IPS-NIHi11 (cell line): ENCODE measurements around the gene IFRD1.

ENCODE experiments used
- DNase-seq: peaks from one replicate; pipeline ENCODE4 v3.0.0; 2012; ENCODE audit warnings: mixed read lengths, low spot score

IFRD1 gene

DNA sequence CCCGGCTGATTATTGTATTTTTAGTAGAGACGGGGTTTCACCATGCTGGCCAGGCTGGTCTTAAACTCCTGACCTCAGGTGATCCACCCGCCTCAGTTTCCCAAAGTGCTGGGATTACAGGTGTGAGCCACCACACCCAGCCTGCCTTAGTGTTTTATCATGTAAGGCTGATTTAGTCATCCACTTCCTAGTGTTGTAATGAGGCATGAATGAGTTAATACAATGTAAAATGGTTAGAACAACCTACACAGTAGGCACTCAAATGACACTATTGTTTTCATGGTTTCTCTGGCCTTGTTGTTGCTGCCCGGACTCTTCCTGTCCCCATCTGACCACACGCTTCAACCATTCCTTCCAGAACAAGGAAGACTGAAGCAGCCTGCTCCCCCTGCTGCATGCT is 66.2 kb downstream of the IFRD1 start:
- peak; percentile 54 for DNase-seq

- DNase-seq = no peak
Measured at GRCh38 chr7:112517487-112517886, 67.2 kb downstream of the IFRD1 start.

DNA sequence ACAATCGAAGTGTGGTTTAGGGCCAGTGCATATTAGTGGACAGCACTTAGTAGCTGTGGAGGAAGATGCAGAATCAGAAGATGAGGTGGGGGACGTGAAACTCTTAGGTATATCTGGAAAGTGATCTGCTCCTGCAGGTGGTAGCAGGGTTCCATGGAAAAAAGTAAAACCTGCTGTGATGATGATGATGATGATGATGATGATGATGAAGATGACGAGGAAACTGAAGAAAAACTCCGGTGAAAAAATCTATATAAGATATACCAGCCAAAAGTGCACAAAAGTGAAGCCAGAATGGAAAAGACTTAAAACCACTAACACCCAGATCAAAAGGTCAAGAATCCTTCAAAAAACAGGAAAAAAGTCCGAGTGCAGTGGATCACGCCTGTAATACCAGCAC is 70.5 kb downstream of the IFRD1 start:
- no peak for DNase-seq

- no peak for DNase-seq
Measured at GRCh38 chr7:112521942-112522341, 71.7 kb downstream of the IFRD1 start.

DNA sequence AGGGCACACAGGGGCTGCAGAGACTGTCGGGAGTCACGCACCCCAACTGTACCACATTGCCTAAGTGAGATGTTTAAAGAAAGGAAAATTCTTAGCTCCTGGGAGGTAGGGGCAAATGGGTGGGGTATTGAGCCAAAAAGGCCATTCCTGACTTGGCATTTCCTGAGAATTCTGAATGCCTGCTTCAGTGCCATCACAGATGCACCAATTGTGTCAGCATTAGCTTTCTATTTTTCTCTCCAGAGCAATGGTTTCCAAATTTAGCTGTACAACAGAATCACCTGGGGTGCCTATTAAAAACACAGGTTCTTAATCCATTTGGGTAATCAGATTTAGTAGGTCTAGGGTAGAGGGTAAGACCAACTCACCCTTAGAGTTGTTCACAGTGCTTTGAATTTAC is 73.6 kb downstream of the IFRD1 start:
- no peak for DNase-seq
